ENCODE measurements around the gene RASD1. TPM values are rescaled to one million over a fixed set of nuclear protein-coding genes. Genes with fewer than 3 reads are reported as not detected.

RASD1 gene
- 1 to 10 TPM; 1.7 TPM for total RNA-seq

GRCh38 chr17:17496189-17497064, at the start of gene RASD1:
Gene RASD1 (minus strand): TSS chr17:17496395. CDS start chr17:17496181, 214 bp downstream.

GRCh38 chr17:17476865-17477467, 19.2 kb downstream of the RASD1 start, which contains the start of gene MED9:
Gene MED9 (plus strand): TSS chr17:17477000. CDS start chr17:17477042, 42 bp downstream.

Small RNAs within 50 kb of the gene (small RNA-seq; reads per million reads assigned to genes)
- gene RF00019, result 0 reads per million in 2 donors

Other genes with a start within 250 kb of the RASD1 start
- gene COPS3, start 215.1 kb downstream of the RASD1 start, total RNA-seq, result 10 to 100 TPM; 63.7 to 87.2 TPM
- 1 to 10 TPM; 2.8 to 3.3 TPM for gene NT5M, start 193.0 kb downstream of the RASD1 start, total RNA-seq
- 10 to 100 TPM; 11.4 to 11.7 TPM for gene MED9, start 19.4 kb downstream of the RASD1 start, total RNA-seq
- gene PEMT, start 95.3 kb upstream of the RASD1 start, total RNA-seq, result 10 to 100 TPM; 45.3 to 48.2 TPM
- gene RAI1, start 185.1 kb upstream of the RASD1 start, total RNA-seq, result 10 to 100 TPM; 12.4 to 17.6 TPM

Measured in melanocyte of skin (primary cell).